GM12874 (cell line): ENCODE measurements around the gene RPA3.

ENCODE experiments used
- TF ChIP-seq, protein P1 (sequence below): IDR thresholded peaks from 2 replicates; pipeline ENCODE4 v1.5.1; 2011; ENCODE audit warnings: low read depth, mild to moderate bottlenecking, control low read depth, low read length, moderate library complexity; ENCODE audit not compliant: insufficient read depth

Gene RPA3

DNA sequence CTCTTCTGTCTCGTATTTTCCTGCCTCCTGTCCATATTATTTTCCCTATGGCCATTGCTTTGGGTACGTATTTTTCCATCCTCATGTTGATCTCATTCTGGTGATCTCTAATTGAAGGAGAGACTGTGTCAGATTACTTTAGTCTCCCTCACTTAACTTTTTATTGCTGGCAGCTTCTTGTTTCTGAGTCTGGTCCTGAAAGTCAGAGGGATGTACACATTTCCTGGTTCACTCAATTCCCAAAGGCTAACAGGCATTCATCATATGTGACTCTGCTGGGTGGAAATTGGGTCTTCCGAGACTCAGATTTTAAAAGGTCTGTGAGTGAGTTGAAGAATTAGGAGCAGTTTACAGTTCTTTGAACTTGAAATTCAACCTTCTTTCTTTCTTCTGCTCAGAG is 66.9 kb downstream of the RPA3 start:
- TF ChIP-seq, protein P1, sequence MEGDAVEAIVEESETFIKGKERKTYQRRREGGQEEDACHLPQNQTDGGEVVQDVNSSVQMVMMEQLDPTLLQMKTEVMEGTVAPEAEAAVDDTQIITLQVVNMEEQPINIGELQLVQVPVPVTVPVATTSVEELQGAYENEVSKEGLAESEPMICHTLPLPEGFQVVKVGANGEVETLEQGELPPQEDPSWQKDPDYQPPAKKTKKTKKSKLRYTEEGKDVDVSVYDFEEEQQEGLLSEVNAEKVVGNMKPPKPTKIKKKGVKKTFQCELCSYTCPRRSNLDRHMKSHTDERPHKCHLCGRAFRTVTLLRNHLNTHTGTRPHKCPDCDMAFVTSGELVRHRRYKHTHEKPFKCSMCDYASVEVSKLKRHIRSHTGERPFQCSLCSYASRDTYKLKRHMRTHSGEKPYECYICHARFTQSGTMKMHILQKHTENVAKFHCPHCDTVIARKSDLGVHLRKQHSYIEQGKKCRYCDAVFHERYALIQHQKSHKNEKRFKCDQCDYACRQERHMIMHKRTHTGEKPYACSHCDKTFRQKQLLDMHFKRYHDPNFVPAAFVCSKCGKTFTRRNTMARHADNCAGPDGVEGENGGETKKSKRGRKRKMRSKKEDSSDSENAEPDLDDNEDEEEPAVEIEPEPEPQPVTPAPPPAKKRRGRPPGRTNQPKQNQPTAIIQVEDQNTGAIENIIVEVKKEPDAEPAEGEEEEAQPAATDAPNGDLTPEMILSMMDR, result no peak

DNA sequence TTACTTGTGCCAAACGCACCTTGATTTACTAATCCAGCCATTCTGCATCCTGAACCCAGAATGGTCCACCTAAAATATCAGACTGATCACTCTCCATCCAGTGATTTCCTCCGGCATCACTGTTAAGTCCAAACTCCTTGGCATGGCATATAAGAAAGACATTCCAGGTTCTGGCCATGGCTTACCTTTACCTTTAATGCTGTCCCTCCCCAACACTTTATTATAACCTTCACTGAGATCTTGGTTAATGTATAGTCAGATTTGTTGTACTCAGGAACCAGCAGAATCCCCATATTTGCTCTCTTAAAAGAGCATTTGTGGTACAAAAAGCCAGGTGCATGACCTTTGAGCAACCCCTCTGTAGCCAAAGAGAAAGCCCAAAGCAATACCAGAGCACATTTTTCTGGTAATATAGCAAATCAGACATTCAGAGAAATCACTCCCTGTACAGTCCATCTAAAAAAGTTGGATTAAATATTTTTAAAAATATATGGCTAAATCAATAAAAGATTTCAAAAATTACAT is 67.7 kb downstream of the RPA3 start:
- TF ChIP-seq, protein P1, result no peak

DNA sequence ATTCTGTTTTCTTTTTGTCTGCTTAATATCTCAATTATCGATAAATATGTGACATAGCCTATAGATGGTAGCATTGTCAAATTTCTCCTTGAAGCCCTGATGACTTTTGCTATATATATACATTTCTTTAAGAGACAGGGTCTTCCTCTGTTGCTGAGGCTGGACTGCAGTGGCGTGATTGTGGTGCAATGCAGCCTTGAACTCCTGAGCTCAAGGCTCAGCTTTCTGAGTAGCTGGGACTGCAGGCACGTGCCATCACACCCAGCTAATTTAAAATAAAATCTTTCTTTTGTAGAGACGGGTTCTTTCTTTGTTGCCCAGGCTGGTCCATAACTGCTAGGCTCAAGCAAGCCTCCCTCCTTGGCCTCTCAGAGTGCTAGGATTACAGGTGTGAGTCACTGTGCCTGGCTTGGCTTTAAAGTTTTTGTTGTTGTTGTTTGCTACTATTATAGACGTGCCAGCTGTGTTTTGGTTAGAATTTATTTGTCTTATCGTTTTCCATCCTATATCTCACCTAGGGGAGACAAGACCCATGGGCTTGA is 70.8 kb downstream of the RPA3 start:
- TF ChIP-seq, protein P1, result no peak

DNA sequence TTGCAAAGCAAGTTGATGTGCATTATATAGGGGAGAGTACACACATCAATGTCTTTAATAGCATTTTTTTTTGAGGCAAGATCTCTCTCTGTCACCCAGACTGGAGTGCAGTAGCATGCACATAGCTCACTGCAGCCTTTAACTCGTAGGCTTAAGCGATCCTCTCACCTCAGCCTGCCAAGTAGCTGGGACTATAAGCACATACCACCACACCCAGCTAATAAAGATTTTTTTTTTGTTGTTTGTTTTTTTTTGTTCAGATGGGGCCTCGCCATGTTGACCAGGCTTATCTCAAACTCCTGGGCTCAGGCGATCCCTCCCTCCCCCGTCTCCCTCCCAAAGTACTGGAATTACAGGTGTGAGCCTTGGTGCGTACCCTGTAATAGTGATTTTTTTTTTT is 76.3 kb downstream of the RPA3 start:
- TF ChIP-seq, protein P1, result no peak

DNA sequence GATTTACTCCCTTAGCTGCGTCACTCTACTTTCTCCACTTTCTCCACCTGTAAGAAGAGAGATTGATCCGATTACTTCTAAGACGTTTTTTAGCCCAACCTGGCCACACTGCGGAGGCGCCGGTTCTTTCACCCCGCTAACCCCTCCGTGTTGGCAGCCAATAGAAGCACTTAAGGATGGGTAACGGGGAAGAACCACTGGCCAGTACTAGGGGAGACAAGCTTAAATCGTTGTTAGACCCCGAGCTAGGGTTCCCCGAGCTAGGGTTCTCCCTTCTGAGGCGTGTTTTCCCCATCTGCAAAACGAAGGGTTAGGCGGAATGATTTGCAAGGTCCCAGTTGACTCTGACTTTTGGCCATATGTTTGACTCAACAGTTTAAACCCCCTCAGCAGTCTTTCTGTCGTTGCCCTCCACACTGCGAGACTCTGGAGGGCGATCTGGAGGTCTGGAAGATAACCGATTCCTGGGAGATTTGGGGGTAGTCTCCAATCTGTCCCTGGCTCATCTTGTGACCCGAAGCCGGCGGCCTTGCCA is 77.2 kb downstream of the RPA3 start:
- TF ChIP-seq, protein P1, result no peak

DNA sequence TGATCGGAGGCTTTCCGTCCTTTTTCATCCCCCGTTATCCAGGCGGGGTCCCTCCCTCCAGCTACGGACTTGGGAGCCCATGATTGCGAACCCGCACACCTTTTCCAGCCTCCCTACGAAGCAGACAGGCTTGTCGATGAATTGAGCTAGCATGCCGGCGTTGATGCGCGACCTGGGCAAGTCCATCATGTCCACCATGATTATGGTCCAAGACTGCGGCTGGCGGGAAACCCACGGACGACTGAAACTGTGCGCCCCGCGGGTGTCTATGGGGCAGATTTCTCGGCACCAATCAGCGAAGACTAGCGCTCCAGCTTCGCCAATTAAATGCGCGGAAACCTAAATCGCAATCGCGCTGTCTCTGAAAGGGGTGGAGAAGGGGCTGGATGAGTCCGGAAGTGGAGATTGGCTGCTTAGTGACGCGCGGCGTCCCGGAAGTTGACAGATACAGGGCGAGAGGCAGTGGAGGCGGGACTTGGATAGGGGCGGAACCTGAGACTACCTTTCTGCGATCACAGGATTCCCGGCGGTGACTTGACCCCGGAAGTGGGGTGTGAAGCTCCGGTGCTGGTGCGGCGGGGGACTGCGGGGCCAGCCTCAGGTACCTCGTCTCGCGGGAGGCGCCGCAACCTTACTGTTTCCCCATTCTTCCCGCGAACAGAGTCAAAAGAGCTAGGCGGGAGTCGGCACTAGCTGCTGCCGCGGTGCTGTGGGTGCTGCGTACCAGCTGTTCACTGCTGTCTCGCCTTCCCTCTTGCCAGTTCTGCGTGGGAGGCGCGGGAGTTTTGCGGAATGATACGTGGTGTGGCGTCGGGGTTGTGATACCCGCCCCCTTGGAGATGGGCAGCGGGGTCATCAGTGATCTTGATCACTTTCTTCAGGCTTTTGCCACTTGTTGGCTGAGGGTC is 77.9 kb downstream of the RPA3 start, which contains the start of gene UMAD1:
Gene UMAD1 (plus strand): TSS at position 532 of the 908 bp plus-strand sequence. CDS start 32,620 bp downstream, outside the sequence.
- TF ChIP-seq, protein P1, result no peak

DNA sequence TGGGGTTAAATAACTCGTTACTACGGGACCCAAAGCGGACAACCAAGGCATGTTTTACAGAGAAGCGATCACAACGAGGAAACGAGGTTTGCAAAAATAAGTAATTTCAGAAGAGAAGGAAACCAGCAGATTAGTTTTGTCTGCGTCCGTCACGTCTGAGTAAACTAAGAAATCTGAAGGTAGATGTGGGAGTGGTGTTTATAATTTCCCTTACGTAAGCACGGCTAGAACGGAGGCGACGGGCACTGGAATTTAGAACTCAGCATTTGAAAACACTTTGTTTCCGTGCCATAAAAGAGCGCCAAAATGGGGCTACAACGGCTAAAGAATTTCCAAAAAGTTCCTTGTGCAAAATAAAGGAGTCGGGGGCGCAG is 78.6 kb downstream of the RPA3 start:
- TF ChIP-seq, protein P1, result no peak
